Measurements from ENCODE around the gene MRPS6. TPM values are rescaled to one million over a fixed set of nuclear protein-coding genes. Genes with fewer than 3 reads are reported as not detected.

The MRPS6 gene
- total RNA-seq, 1 donor from 2014 or later: 129 TPM

DNA sequence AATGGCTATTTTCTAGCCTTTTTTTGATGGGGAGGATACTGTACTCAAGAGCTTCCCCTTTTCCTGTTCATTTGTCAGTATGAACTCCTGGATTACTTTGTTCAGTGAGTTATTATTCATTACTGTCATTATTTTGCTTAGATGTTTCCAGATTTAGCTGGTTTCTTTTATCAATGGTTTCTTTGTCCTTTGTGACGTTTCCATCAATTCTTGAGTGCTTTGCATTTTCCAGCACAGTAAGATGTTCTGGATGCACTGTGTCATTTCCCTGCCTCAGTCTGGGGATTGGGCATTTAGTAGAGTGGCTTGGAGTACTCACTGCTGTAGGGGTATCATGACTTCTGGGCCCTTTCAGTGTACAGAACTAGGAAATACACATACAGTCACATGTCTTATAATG, 34.2 kb downstream of the MRPS6 start:
- Mint-ChIP-seq H3K27me3 (ENCODE audit: low read depth) (no peaks in the 10 kb centered on the region), H3K4me1 (peaks cover 46% of the 10 kb centered on the region), H3K4me3 (no peak overlapping the region), H3K9me3 (no peaks in the 10 kb centered on the region), H3K36me3 (peaks cover 14% of the 10 kb centered on the region), H3K27ac (no peak overlapping the region)
- no peak for DNase-seq (ENCODE audit: low spot score in 2 of 2, unreplicated experiment in 2 of 2)
- TF ChIP-seq, protein P1, sequence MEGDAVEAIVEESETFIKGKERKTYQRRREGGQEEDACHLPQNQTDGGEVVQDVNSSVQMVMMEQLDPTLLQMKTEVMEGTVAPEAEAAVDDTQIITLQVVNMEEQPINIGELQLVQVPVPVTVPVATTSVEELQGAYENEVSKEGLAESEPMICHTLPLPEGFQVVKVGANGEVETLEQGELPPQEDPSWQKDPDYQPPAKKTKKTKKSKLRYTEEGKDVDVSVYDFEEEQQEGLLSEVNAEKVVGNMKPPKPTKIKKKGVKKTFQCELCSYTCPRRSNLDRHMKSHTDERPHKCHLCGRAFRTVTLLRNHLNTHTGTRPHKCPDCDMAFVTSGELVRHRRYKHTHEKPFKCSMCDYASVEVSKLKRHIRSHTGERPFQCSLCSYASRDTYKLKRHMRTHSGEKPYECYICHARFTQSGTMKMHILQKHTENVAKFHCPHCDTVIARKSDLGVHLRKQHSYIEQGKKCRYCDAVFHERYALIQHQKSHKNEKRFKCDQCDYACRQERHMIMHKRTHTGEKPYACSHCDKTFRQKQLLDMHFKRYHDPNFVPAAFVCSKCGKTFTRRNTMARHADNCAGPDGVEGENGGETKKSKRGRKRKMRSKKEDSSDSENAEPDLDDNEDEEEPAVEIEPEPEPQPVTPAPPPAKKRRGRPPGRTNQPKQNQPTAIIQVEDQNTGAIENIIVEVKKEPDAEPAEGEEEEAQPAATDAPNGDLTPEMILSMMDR (IDR thresholded peaks at IDR 0.05; ENCODE audit: unreplicated experiment): no peak

DNA sequence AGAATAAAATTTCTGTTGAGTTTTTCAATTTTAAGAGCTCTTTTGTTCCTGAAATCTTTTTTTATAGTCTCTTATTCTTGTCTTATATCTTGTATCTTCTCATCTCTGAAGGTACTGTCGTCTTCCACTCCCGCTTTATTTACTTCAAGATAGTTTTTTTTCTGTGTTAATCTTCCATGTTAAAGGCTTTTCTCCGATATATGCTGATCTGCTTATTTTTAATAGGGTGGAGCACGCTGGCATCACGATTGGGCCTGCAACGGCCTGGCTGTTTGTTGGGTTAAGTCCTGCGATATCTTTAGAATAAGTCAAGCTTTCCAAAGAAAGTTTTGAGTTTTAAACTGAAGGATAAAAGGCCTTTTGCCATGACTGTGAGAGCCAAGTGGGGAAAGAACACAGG, 35.7 kb downstream of the MRPS6 start:
- H3K4me1 Mint-ChIP-seq: peaks cover 43% of the 10 kb centered on the region

DNA sequence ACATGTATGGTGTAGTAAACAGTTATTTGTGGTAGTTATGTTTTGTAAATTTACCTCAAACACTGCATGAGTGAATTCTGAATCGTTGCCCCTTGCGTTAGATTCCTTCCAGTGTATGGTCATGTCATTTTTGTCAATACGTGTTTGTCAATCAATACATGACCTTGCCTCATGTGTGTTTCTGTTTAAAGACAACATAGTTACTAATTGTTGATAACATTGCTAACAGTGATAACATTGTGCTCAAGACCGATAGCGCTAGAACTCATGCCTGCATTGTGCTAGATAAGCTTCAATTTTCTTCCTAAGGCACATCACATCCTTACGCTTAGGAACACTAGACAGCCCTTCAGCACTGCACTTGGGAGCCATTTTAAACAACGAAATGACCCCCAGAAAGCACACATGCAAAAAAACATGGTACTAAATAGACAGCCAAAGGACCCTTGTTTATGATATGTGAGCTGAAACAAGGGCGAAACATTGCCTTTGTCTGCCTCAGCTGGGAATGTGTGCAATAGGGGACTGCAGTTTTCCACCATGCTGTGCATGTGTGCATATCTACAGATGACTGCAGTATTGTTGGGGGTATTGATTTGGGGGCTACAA, 37.3 kb downstream of the MRPS6 start:
- Mint-ChIP-seq H3K27me3 (ENCODE audit: low read depth) (no peaks in the 10 kb centered on the region), H3K9me3 (no peaks in the 10 kb centered on the region), H3K36me3 (peaks cover 23% of the 10 kb centered on the region), H3K4me3 (no peak overlapping the region), H3K27ac (no peak overlapping the region), H3K4me1 (peaks cover 42% of the 10 kb centered on the region)
- no peak for DNase-seq (ENCODE audit: low spot score in 2 of 2, unreplicated experiment in 2 of 2)
- TF ChIP-seq, protein P1 (IDR thresholded peaks at IDR 0.05; ENCODE audit: unreplicated experiment): no peak

More for the DNA sequence above, 35.7 kb downstream of the MRPS6 start:
- Mint-ChIP-seq H3K36me3 (peaks cover 19% of the 10 kb centered on the region), H3K27ac (peak overlapping the region; percentile 67), H3K9me3 (no peaks in the 10 kb centered on the region), H3K4me3 (no peak overlapping the region), H3K27me3 (ENCODE audit: low read depth) (no peaks in the 10 kb centered on the region)
- TF ChIP-seq, protein P1 (IDR thresholded peaks at IDR 0.05; ENCODE audit: unreplicated experiment): no peak
- DNase-seq (ENCODE audit: low spot score in 2 of 2, unreplicated experiment in 2 of 2): no peak

DNA sequence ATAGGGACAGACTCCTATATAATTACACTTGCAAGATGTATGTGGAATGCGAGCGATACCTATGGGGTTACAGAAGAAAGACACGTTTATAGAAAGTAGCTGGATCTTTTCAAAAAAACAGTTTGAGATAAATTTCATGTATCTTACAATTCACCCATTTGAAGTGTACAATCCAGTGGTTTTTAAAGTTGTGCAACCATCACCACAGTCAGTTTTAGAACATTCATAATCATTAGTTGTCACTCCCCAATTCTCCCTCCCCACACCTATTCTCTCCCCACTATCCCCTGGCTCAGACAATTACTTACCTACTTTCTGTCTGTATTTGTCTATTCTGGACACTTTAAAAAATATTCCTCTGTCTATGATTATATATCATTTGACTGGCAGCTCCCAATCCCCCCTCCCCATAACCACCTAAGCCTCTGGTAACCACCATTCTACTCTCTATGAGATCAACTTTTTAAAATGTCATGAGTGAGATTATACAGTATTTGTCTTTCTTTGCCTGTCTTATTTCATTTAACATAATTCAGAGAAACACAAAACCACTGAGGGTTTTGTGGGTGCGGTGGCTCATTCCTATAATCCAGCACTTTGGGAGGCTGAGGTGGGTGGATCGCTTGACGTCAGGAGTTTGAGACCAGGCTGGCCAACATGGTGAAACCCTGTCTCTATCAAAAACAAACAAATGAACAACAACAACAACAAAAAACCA, 39.1 kb downstream of the MRPS6 start:
- peaks cover 7% of the 10 kb centered on the region for H3K9me3 Mint-ChIP-seq
- no peaks in the 10 kb centered on the region for H3K27me3 Mint-ChIP-seq (ENCODE audit: low read depth)
- no peak overlapping the region for H3K4me3 Mint-ChIP-seq
- H3K36me3 Mint-ChIP-seq: peaks cover 32% of the 10 kb centered on the region
- peaks cover 37% of the 10 kb centered on the region for H3K4me1 Mint-ChIP-seq
- TF ChIP-seq, protein P1 (IDR thresholded peaks at IDR 0.05; ENCODE audit: unreplicated experiment): no peak
- H3K27ac Mint-ChIP-seq: peak overlapping the region; percentile 40
- no peak for DNase-seq (ENCODE audit: low spot score in 2 of 2, unreplicated experiment in 2 of 2)

DNA sequence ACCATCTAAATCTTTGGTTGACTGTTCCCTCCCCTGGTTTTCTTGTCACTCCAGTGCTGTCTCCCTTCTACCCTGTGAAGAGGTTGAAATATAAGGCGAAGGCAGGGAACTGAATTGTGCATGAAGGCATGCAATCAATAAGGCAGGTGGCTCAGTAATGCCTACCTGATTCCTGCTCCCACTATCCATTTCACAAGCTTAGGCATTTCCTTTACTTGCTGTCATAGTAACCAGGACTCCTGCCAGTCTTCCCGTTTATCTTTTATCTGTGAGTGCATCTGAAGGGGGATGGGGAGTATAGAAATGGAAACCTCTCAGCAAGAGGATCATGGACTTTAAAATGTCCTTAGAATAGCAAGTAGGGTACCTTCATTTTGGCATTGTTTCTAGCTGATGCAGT, 40.5 kb downstream of the MRPS6 start:
- no peak for DNase-seq (ENCODE audit: low spot score in 2 of 2, unreplicated experiment in 2 of 2)
- peaks cover 31% of the 10 kb centered on the region for H3K36me3 Mint-ChIP-seq
- peaks cover 32% of the 10 kb centered on the region for H3K4me1 Mint-ChIP-seq
- H3K4me3 Mint-ChIP-seq: no peak overlapping the region
- no peaks in the 10 kb centered on the region for H3K27me3 Mint-ChIP-seq (ENCODE audit: low read depth)
- H3K27ac Mint-ChIP-seq: no peak overlapping the region
- H3K9me3 Mint-ChIP-seq: peaks cover 7% of the 10 kb centered on the region
- TF ChIP-seq, protein P1 (IDR thresholded peaks at IDR 0.05; ENCODE audit: unreplicated experiment): no peak
